ENCODE data around the gene CTIF.

The CTIF gene

DNA sequence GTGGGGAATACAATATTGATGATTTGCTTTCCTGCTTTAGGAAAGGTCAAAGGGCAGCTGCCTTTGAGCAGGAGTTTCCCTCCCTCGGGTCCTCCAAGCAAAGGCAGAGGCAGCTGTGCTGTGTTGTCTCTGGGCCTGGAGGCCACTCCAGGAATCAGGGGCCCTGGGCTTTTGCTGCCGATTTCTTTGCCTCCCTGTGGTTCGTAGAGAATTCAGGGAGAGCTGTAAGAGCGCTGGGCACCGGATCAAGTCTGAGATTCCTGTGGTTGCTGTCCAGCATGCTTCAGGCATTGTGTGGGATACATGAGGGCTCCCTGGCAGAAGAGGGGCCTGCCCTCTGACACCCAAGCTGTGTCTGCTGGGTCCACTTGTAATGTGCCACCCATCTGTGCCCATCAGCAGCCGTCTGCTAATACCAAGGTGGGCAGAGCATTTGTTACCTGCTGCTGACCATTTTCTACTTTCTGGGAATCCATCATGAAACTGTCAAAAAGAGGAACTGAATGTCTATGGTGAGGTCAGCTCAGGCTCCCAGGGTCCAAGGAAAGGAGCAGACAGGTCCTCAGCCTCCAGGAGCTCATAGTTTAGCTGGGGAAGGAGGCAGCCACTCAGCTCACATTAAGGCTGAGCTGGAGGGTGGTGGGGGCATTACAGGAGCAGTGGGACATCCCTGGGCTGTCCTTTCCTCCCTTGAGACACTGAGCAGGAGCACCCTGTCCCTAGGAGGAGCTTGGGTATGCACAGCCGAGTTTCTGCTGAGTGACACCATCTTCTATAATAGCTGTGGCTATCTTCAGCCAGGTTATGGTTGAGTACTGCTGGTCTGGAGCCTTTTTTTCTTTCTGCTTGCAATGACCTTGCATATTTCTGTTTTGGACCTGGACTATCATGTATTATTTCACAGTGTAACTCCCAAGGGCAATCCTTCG lies 68.5 kb downstream of the CTIF start:
- TF ChIP-seq, protein P1, sequence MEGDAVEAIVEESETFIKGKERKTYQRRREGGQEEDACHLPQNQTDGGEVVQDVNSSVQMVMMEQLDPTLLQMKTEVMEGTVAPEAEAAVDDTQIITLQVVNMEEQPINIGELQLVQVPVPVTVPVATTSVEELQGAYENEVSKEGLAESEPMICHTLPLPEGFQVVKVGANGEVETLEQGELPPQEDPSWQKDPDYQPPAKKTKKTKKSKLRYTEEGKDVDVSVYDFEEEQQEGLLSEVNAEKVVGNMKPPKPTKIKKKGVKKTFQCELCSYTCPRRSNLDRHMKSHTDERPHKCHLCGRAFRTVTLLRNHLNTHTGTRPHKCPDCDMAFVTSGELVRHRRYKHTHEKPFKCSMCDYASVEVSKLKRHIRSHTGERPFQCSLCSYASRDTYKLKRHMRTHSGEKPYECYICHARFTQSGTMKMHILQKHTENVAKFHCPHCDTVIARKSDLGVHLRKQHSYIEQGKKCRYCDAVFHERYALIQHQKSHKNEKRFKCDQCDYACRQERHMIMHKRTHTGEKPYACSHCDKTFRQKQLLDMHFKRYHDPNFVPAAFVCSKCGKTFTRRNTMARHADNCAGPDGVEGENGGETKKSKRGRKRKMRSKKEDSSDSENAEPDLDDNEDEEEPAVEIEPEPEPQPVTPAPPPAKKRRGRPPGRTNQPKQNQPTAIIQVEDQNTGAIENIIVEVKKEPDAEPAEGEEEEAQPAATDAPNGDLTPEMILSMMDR (IDR thresholded peaks at IDR 0.05; ENCODE audit: control insufficient read depth, extremely low read depth, insufficient read depth): no peak
- DNase-seq (ENCODE audit: low read depth): no peak
- no peak overlapping the region for H3K4me3 ChIP-seq (ENCODE audit: low read depth, low read length)

DNA sequence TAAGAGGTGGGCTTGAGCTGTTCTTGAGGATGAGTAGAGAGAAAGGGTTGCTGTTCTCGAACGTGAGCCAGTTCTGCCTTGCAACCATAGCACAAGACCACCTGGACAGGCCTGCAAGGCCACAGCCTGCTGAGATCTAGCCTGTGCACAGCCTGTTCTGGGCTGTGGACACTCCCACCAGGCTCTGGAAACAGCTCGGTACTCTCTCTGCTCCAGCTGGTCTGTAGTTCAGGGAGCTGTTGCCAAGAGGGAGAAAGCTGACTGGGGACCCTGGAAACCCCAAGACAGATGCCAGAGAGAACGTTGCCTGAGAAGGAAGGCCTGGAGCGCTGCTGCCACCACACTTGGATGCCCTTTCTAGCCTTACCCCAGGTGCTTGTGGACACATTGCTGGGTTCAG lies 69.8 kb downstream of the CTIF start:
- DNase-seq (ENCODE audit: low read depth): no peak
- H3K4me3 ChIP-seq (ENCODE audit: low read depth, low read length): no peak overlapping the region
- TF ChIP-seq, protein P1 (IDR thresholded peaks at IDR 0.05; ENCODE audit: control insufficient read depth, extremely low read depth, insufficient read depth): no peak

DNA sequence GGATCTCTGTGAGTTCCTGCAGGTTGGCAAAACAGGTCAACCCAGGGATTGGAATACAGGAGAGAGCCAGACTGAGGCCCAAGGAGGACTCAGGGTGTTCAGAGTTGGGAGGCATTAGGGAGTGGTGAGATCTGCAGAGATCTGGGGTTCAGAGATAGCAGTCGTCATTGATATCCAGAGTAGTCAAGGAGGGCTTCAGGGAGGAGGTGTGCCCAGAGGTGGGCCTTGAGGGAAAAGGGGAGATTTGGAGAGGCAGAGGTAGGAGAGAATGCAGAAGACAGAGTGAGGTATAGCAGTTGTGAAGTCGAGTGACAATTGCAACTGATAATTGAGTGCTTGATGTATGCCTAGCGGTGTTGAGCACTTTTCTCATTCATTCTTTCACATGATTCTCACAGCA lies 70.3 kb downstream of the CTIF start:
- TF ChIP-seq, protein P1 (IDR thresholded peaks at IDR 0.05; ENCODE audit: control insufficient read depth, extremely low read depth, insufficient read depth): no peak
- H3K4me3 ChIP-seq (ENCODE audit: low read depth, low read length): no peak overlapping the region
- no peak for DNase-seq (ENCODE audit: low read depth)

DNA sequence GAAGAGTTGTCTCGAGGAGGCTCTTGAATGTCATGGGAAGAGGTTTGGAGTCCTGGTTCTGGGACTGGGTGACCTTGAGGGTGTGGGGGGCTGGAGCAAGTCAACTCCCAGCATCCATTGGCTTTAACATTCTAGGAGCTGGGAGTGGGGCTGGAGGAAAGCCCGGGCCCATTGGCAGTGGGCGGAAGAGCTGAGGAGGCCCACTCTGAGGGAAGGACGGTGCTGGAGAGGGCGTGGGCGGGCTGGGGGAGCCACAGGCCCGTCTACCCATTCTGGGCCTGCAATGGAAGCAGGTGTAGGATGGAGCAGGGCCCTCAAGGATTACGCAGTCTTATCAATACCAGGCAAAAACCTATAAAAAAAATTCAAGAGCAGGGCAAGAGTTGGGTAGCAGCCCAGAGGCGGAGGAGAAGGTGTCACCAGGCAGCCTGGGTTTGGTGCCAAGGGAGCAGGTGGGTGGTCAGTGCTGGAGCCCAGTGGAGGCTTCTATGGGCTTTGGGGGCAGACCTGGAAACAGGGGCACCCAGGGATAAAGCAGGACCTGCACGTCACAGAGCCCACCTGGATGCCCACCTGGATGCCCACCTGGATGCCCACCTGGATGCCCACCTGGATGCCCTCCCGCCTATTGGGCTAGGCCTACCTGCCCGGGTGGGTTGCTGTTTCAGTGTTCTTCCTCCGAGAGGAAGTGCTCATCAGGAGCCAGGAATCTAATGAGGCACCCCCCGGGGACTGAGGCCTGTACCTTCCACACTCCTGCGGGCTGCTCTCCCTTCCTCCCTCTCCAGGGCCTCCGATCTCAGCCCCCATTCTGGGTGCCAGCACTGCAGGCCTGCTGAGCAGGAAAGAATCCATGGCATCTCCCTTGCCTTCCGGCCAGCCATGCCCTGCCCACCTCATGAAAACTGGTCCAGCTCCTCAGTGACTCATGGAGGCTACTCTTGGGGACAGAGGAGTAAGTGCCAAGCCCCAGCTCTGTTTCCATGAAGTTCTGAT lies 71.3 kb downstream of the CTIF start:
- TF ChIP-seq, protein P1 (IDR thresholded peaks at IDR 0.05; ENCODE audit: control insufficient read depth, extremely low read depth, insufficient read depth): no peak
- no peak for DNase-seq (ENCODE audit: low read depth)
- no peak overlapping the region for H3K4me3 ChIP-seq (ENCODE audit: low read depth, low read length)

DNA sequence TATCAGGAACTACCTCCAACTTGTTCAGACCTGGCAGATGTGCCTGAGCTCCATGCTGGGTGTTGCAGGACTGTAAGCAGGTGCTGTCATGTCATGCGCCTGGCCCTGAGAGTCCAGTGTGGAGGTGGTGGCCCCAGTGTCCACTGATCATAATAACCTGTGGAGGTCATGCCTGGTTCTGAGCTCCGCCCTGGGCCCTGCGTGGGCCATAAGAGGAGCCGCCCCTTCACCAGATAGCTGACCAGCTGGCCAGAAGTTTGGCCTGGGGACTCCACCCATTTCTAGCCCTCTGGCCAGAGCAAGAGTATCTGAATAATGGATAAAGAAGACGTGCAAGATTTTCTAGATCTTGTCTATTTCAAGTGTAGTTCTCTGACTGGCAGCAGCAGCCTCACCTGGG lies 72.4 kb downstream of the CTIF start:
- no peak overlapping the region for H3K4me3 ChIP-seq (ENCODE audit: low read depth, low read length)
- TF ChIP-seq, protein P1 (IDR thresholded peaks at IDR 0.05; ENCODE audit: control insufficient read depth, extremely low read depth, insufficient read depth): no peak
- DNase-seq (ENCODE audit: low read depth): no peak

DNA sequence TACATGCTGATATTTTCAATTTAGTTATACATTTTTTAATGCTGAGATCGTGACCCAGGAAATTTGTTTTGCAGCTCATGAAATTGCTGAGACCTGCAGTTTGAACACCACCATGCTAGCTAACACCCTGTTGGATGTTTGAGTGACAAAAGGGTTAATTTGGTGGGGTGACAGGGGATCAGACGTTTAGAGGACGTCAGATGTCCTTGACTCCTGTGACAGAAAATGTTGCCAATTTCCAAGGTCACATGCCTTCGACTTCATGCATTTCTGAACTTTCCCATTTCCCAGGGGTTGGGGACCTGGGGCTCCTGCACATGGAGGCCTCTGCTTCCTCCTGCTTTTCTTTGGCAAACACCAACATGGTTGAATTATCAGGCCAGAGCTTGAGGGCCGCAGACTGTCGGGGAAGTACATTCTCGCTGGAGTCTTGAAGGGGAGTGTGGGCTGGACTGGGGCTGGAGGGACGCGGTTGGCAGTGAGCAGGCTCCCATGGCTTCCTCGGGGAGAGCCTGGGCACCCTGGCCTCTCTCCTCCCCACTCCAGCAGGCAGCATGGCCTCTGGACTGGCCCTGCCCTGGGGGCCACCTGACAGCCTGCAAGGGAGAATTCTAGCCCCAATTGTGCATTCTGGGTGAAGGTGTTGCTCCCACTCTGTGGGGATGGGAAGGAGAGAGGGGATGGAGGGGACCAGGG lies 73.1 kb downstream of the CTIF start:
- no peak for DNase-seq (ENCODE audit: low read depth)
- TF ChIP-seq, protein P1 (IDR thresholded peaks at IDR 0.05; ENCODE audit: control insufficient read depth, extremely low read depth, insufficient read depth): no peak
- H3K4me3 ChIP-seq (ENCODE audit: low read depth, low read length): no peak overlapping the region
